H1 (cell line): ENCODE results near the gene MUC2. TPM values are rescaled to one million over a fixed set of nuclear protein-coding genes. Genes with fewer than 3 reads are reported as not detected.
A peak's percentile ranks its signal among the peaks of the same experiment; 100 is the strongest.

ENCODE experiments used
- CTCF ChIA-PET: fragments of 300-600 bp; sonication (Branson Sonifier 250); formaldehyde crosslinking; loops from one replicate; lab custom pipeline; 2021; ENCODE audit not compliant: partially characterized antibody; lab: Charles Lee
- POLR2A ChIA-PET: fragments of 300-600 bp; sonication (Branson Sonifier 250); formaldehyde crosslinking; loops from one replicate; lab custom pipeline; 2021; ENCODE audit warnings: inconsistent platforms; ENCODE audit not compliant: partially characterized antibody; lab: Charles Lee
- DNase-seq, 2 experiments: peaks; one replicate each; pipeline versions ENCODE4 v3.0.0 to v3.0.0-alpha.2; 2010 to 2022; ENCODE audit warnings: low spot score in 2 of 2, low read depth in 1 of 2, mixed read lengths in 1 of 2
- FAIRE-seq: peaks from 2 replicates; lab custom pipeline; 2011; peaks lifted over from hg19 to GRCh38; lab: Jason Lieb, UNC
- H2AFZ ChIP-seq: 2 replicates; pipeline ENCODE4 v1.8.1; 2012; ENCODE audit warnings: low read length, inconsistent platforms
- H2AK5ac ChIP-seq: 2 replicates; pipeline ENCODE4 v1.6.1; 2013; ENCODE audit warnings: low read depth, low read length
- H2BK120ac ChIP-seq: replicated peaks from 2 replicates; pipeline ENCODE3; 2013; ENCODE audit warnings: low read depth, low read length, inconsistent platforms
- H2BK12ac ChIP-seq: 2 replicates; pipeline ENCODE4 v1.6.1; 2013; ENCODE audit warnings: low read depth, low read length
- H2BK15ac ChIP-seq: 2 replicates; pipeline ENCODE4 v1.6.1; 2013; ENCODE audit warnings: low read length
- H2BK20ac ChIP-seq: 2 replicates; pipeline ENCODE4 v1.6.1; 2013; ENCODE audit warnings: low read length
- H2BK5ac ChIP-seq: 2 replicates; pipeline ENCODE4 v1.6.1; 2013; ENCODE audit warnings: low read depth, low read length
- H3K14ac ChIP-seq: 2 replicates; pipeline ENCODE4 v1.6.1; 2013; ENCODE audit warnings: inconsistent platforms; ENCODE audit not compliant: insufficient read length
- H3K18ac ChIP-seq: 2 replicates; pipeline ENCODE4 v1.6.1; 2013; ENCODE audit warnings: low read length; ENCODE audit errors: extremely low read depth
- H3K23ac ChIP-seq: 2 replicates; pipeline ENCODE4 v1.6.1; 2013; ENCODE audit warnings: inconsistent platforms; ENCODE audit not compliant: insufficient read length
- H3K23me2 ChIP-seq: 2 replicates; pipeline ENCODE4 v1.6.1; 2013; ENCODE audit warnings: low read depth, low read length
- H3K27ac ChIP-seq: 2 replicates; pipeline ENCODE4 v1.6.1; 2011; ENCODE audit warnings: low read depth, low read length, inconsistent platforms
- H3K27me3 ChIP-seq, 4 experiments: replicated peaks in 1 of 4; 1 replicate in 1 of 4; 2 replicates in 3 of 4; pipeline versions ENCODE4 v1.6.1 to v1.8.1; 2011 to 2013; ENCODE audit warnings: low read length in 3 of 4, mild to moderate bottlenecking in 3 of 4, inconsistent platforms in 2 of 4, mixed read lengths in 2 of 4, moderate library complexity in 1 of 4; ENCODE audit not compliant: control insufficient read depth in 3 of 4, insufficient read depth in 3 of 4; ENCODE audit errors: extremely low read depth in 1 of 4
- H3K36me3 ChIP-seq, 4 experiments: 2 replicates each; pipeline versions ENCODE4 v1.6.1 to v1.8.1; 2011 to 2013; ENCODE audit warnings: mild to moderate bottlenecking in 4 of 4, low read length in 3 of 4, moderate library complexity in 2 of 4, control low read depth in 1 of 4, inconsistent platforms in 1 of 4; ENCODE audit not compliant: insufficient read depth in 4 of 4, control insufficient read depth in 2 of 4
- H3K4ac ChIP-seq: replicated peaks from 2 replicates; pipeline ENCODE3; 2013; ENCODE audit warnings: low read length, low read depth, mixed read lengths, inconsistent platforms; ENCODE audit not compliant: insufficient read length
- H3K4me1 ChIP-seq, 4 experiments: replicated peaks in 1 of 4; 1 replicate in 1 of 4; 2 replicates in 3 of 4; pipeline versions ENCODE4 v1.6.1 to v1.8.1; 2011 to 2013; ENCODE audit warnings: low read length in 3 of 4, inconsistent platforms in 2 of 4, mixed read lengths in 1 of 4; ENCODE audit not compliant: insufficient read depth in 4 of 4, control insufficient read depth in 3 of 4
- H3K4me2 ChIP-seq, 2 experiments: 2 replicates each; pipeline versions ENCODE4 v1.6.1 to v1.8.1; 2011 to 2013; ENCODE audit warnings: low read depth in 2 of 2, low read length in 2 of 2, control low read depth in 1 of 2, inconsistent platforms in 1 of 2, mild to moderate bottlenecking in 1 of 2; ENCODE audit not compliant: insufficient read depth in 1 of 2
- H3K4me3 ChIP-seq, 4 experiments: fragments of 200-600, 300-600 bp in 1 of 4; sonication (generic), shearing (Covaris generic), sonication (Bioruptor Twin) in 1 of 4; 2 replicates each; pipeline versions ENCODE4 v1.5.1 to v1.8.1; 2011 to 2016; ENCODE audit warnings: low read length in 4 of 4, low read depth in 3 of 4, control low read depth in 2 of 4, inconsistent platforms in 2 of 4, mild to moderate bottlenecking in 2 of 4, mixed read lengths in 1 of 4, moderate library complexity in 1 of 4; ENCODE audit not compliant: insufficient read depth in 2 of 4; ENCODE audit errors: extremely low read depth in 1 of 4
- H3K56ac ChIP-seq: replicated peaks from 2 replicates; pipeline ENCODE3; 2013; ENCODE audit warnings: low read depth, mild to moderate bottlenecking, mixed read lengths, low read length, inconsistent platforms; ENCODE audit not compliant: insufficient read length
- H3K79me1 ChIP-seq: 2 replicates; pipeline ENCODE4 v1.6.1; 2013; ENCODE audit warnings: low read depth, low read length, control low read depth
- H3K79me2 ChIP-seq, 2 experiments: 2 replicates each; pipeline versions ENCODE4 v1.6.1 to v1.8.1; 2012 to 2013; ENCODE audit warnings: low read length in 2 of 2, mild to moderate bottlenecking in 2 of 2, inconsistent platforms in 1 of 2; ENCODE audit not compliant: insufficient read depth in 2 of 2, control insufficient read depth in 1 of 2
- H3K9ac ChIP-seq, 4 experiments: replicated peaks in 1 of 4; 1 replicate in 1 of 4; 2 replicates in 3 of 4; pipeline versions ENCODE4 v1.6.1 to v1.8.1; 2011 to 2013; ENCODE audit warnings: low read depth in 3 of 4, low read length in 3 of 4, control low read depth in 2 of 4, mild to moderate bottlenecking in 2 of 4, moderate library complexity in 2 of 4, inconsistent platforms in 1 of 4; ENCODE audit errors: extremely low read depth in 1 of 4
- H3K9me3 ChIP-seq, 2 experiments: 2 replicates each; pipeline versions ENCODE4 v1.6.1 to v1.8.1; 2012 to 2013; ENCODE audit warnings: mild to moderate bottlenecking in 2 of 2, moderate library complexity in 2 of 2, control low read depth in 1 of 2, inconsistent platforms in 1 of 2, low read depth in 1 of 2, low read length in 1 of 2, mixed read lengths in 1 of 2; ENCODE audit not compliant: insufficient read depth in 2 of 2
- H4K20me1 ChIP-seq, 2 experiments: replicated peaks in 1 of 2; 2 replicates each; pipeline versions ENCODE3 to v1.8.1; 2011 to 2013; ENCODE audit warnings: inconsistent platforms in 2 of 2, low read length in 2 of 2, mild to moderate bottlenecking in 1 of 2; ENCODE audit not compliant: insufficient read depth in 2 of 2, control insufficient read depth in 1 of 2
- H4K5ac ChIP-seq: 2 replicates; pipeline ENCODE4 v1.6.1; 2013; ENCODE audit warnings: low read length, low read depth, mixed read lengths, inconsistent platforms; ENCODE audit not compliant: insufficient read length
- H4K8ac ChIP-seq: 2 replicates; pipeline ENCODE4 v1.8.0; 2013; ENCODE audit warnings: mild to moderate bottlenecking, moderate library complexity, low read length, inconsistent platforms; ENCODE audit not compliant: insufficient read depth; ENCODE audit errors: extremely low read depth
- H4K91ac ChIP-seq: replicated peaks from 2 replicates; pipeline ENCODE3; 2013; ENCODE audit warnings: low read length, mixed read lengths, inconsistent platforms; ENCODE audit not compliant: insufficient read length
- BRCA1 ChIP-seq: IDR thresholded peaks from 2 replicates; pipeline ENCODE4 v1.6.1; 2012; ENCODE audit warnings: low read depth, low read length, improper control_type of control experiment
- SIN3A ChIP-seq, 2 experiments: IDR thresholded peaks in 1 of 2; conservative IDR thresholded peaks in 1 of 2; 2 replicates each; pipeline ENCODE4 v1.6.1; 2011 to 2012; ENCODE audit warnings: low read length in 2 of 2, improper control_type of control experiment in 1 of 2, low read depth in 1 of 2, mild to moderate bottlenecking in 1 of 2
- SP4 ChIP-seq: IDR thresholded peaks from 2 replicates; pipeline ENCODE4 v1.6.1; 2012; ENCODE audit warnings: low read length, inconsistent platforms
- SUZ12 ChIP-seq: fragments of 200-600 bp; sonication (generic); IDR thresholded peaks from 2 replicates; pipeline ENCODE4 v1.6.1; 2012; ENCODE audit warnings: mild to moderate bottlenecking, inconsistent platforms, low read length, moderate library complexity, mixed read lengths
- TAF1 ChIP-seq: IDR thresholded peaks from 2 replicates; pipeline ENCODE4 v1.6.1; 2011; ENCODE audit warnings: mild to moderate bottlenecking, low read depth, low read length
- WGBS, 2 experiments: shearing (Covaris generic) in 1 of 2; methylation state at CpG; one replicate each; pipeline versions ENCODE4 v1.1.6 to v1.1.7; 2013 to 2015; ENCODE audit warnings: low lambda C conversion rate in 2 of 2, mixed read lengths in 2 of 2, inconsistent platforms in 1 of 2, low coverage in 1 of 2, missing lambda C conversion rate in 1 of 2; ENCODE audit not compliant: insufficient replicate concordance in 2 of 2, insufficient coverage in 1 of 2, insufficient read length in 1 of 2; ENCODE audit errors: extremely low coverage in 1 of 2, missing lambda C conversion rate in 1 of 2; 5-methylcytosine and 5-hydroxymethylcytosine counted together
- polyA plus RNA-seq, 7 experiments: library from polyadenylated mRNA; depleted of rRNA in 3 of 7; stranded (reverse) in 5 of 7; unstranded in 2 of 7; fragments of >200 nt in 5 of 7; fragments of 200-250 nt in 2 of 7; gene quantifications; 1 replicate in 5 of 7; 2 replicates in 1 of 7; 4 replicates in 1 of 7; pipeline versions ENCODE4 v1.2.1 to v1.2.3, GENCODE V29; 2011 to 2013; ENCODE audit warnings: missing spikeins in 2 of 7, mixed read lengths in 2 of 7
- total RNA-seq: library from RNA; stranded (reverse); fragmentation: NEBNext Ultra II Directional; extraction: Animal tissue kit (Norgen Biotek cat#: 25700); gene quantifications from 2 replicates; pipeline ENCODE4 v1.2.1, GENCODE V29; 2021

The MUC2 gene
- total and polyA plus RNA-seq, 2 of the 8 experiments (the other 6 are each of a cell fraction or from before 2014, with no cell fraction given) = not detected

DNA sequence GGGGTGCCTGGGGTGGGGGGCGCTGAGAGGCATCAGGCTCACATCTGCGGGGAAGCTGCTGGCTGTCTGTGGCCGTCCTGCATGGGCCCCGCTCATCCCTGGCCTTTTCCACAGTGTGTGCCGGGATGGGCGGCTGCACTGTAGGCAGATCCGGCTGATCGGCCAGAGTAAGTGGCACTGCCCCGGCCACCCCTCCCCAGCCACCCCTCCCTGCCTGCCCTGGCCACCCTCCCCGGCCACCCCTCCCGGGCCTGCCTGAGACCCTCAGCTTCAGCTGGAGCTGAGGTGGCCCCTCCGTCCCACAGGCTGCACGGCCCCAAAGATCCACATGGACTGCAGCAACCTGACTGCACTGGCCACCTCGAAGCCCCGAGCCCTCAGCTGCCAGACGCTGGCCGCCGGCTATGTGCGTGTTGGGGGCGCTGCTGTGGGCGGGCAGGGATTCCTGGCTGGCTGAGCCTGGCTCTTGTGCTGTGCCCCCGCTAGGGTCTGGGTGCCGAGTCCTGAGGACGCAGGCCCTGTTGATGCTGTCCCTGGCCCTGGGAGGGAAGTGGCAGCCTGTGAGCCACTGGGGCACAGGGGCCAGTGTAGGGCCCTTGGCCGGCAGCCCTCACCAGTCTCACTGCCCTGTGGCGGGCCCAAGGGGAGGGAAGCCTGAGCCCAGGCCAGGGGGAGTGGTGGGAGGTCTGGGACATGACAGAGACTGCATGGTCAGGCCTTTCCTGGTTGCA is 10.9 kb downstream of the MUC2 start:
- H3K4me1 ChIP-seq = no peaks in the 10 kb centered on the region
- no peak overlapping the region for H2BK12ac ChIP-seq
- H3K14ac ChIP-seq = no peak overlapping the region
- H4K20me1 ChIP-seq = no peaks in the 10 kb centered on the region
- POLR2A ChIA-PET = no interaction called here
- no peak overlapping the region for H3K4me3 ChIP-seq
- H3K27ac ChIP-seq = no peak overlapping the region
- no peak overlapping the region for H3K9ac ChIP-seq
- H2AFZ ChIP-seq = no peak overlapping the region
- H2BK15ac ChIP-seq = no peak overlapping the region
- no peak overlapping the region for H2AK5ac ChIP-seq
- H3K79me2 ChIP-seq = no peaks in the 10 kb centered on the region
- TF ChIP-seq SUZ12 (no peak), BRCA1 (no peak), SIN3A (conservative IDR thresholded peaks at IDR 0.05 in 1 of 2, IDR thresholded peaks at IDR 0.05 in 1 of 2; ENCODE audit: low read depth in 1 of 2, low read length in 2 of 2) (no peak), SP4 (no peak), TAF1 (no peak)
- no peak overlapping the region for H3K56ac ChIP-seq
- no peaks in the 10 kb centered on the region for H3K27me3 ChIP-seq
- H2BK5ac ChIP-seq = no peak overlapping the region
- H3K36me3 ChIP-seq = no peaks in the 10 kb centered on the region
- no peak overlapping the region for H4K91ac ChIP-seq
- H3K4ac ChIP-seq = no peak overlapping the region
- no peak overlapping the region for H2BK120ac ChIP-seq
- CTCF ChIA-PET = no interaction called here
- 76% methylated on average over 16 of the region's 26 CpGs; no CpG with 5 or more reads in 1 of the 2 experiments for WGBS, 2 experiments
- no peak overlapping the region for H3K18ac ChIP-seq
- FAIRE-seq (no peak), DNase-seq (no peak)
- no peak overlapping the region for H3K23ac ChIP-seq
- no peaks in the 10 kb centered on the region for H3K23me2 ChIP-seq
- no peaks in the 10 kb centered on the region for H3K79me1 ChIP-seq
- H4K5ac ChIP-seq = no peak overlapping the region
- H2BK20ac ChIP-seq = no peak overlapping the region
- no peak overlapping the region for H3K4me2 ChIP-seq
- H3K9me3 ChIP-seq = peaks cover 7 to 30% of the 10 kb centered on the region in 2 experiments; a peak in 3 of 4 replicates
- peak overlapping the region; percentile 51; the same call in 1 of the 2 replicates for H4K8ac ChIP-seq
